HL-60/S4 treated with phorbol 12-myristate 13-acetate at 8.2 ng/mL for 4 days and 3 days (cell line): ENCODE data around the gene ANKRD39.

Source experiments
- in situ Hi-C: fragments of 300-500 bp; cut with MboI; formaldehyde crosslinking; loops from 2 replicates; pipeline ENCODE4 v1.15.0; 2022; ENCODE audit warnings: low sequenced_read_pairs

The ANKRD39 gene

DNA sequence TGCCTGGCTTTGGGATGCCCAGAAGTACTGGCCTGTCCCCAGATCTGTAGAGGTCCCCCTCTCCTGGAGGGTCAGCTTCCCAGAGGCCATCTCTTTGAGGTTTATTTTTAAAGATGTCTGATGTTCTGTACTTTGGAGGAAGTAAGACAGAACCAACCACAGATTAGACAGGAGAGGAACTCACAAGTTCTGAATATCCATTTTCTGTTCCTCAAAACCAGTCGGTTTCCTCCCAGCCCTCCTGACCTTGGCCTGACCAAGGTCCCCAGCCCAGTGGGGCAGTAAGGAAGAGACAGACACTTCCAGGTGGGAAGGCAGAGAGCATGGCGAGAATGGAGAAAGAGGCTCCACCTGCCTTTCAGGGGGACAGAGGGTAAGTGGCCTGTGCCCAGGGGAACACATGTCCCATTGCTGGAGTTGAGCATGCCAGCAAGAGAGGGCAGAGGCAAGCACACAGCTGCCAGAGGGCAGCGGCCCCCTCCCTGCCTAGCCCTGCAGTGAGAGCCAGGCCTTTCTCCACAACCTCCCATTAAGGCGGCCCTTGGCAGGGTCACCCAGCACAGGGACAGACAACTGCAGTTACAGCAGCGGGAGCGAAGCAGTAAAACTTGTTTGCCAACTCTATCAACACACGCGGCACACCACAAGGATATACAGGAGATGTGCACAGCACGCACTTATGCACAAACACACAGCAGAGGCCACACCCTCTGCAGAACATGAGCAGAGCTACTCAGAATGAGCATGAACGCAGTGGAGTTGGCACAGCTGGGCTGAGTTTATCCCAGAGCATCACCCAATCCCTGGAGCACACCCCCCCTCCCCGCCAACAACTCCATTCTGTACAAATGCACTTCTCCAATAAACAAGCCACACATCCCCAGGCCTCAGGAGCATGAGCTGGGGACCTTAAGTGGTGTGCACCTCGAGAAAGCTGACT is 30.5 kb upstream of the ANKRD39 start:
- in situ Hi-C loops = no loop called here

DNA sequence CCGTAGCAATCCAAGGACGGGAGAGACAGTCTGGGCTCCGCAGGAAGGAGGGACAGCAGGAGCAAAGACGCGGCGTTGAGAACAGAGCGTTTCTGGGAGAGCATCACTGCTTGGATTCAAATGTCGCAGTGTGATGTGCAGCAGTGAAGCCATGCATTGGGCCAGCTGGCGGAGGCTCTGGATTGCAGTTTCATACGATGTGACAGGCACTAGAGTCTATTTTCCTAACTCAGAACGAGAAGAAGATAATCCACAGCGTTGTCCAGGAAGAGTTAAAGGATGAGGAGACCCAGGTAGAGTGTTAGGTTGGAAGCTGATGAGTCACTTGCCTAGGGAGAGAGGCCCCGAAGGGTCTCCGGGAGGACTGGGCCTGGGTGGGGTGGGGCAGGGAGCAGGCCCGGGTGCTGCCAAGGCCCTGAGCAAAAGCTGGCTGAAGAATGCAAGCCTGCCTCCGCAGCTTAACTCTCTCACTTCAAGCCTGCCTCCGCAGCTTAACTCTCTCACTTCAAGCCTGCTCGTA is 29.7 kb upstream of the ANKRD39 start:
- in situ Hi-C loops = no loop called here

- in situ Hi-C loops = no loop called here
Measured at GRCh38 chr2:96885432-96886347, 27.9 kb upstream of the ANKRD39 start.

GRCh38 chr2:96884299-96885094 is 26.7 kb upstream of the ANKRD39 start:
- in situ Hi-C loops = no loop called here

GRCh38 chr2:96883306-96883705 is 25.5 kb upstream of the ANKRD39 start:
- in situ Hi-C loops = no loop called here

- in situ Hi-C loops = no loop called here
Measured at GRCh38 chr2:96882906-96883305, 25.1 kb upstream of the ANKRD39 start.

DNA sequence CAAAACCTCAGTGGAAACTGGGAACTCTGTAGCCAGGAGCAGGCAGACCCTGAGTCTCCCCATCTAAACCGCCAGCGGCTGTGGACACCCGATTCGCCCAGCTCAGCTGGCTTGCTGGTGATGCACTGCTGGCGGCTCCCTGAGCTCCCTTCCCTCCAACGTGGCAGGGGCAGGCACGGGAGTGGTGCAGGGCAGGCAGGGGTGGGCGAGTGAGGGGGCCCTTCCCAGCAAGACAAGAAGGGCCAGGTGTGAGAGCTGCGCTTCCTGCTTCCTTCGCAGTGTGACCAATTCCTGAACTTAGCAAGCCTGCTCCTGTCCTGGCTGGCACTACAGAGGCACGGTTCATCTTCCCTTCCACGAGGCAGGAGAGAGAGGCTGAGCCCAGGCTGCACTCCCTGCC is 24.4 kb upstream of the ANKRD39 start:
- in situ Hi-C loops = no loop called here

DNA sequence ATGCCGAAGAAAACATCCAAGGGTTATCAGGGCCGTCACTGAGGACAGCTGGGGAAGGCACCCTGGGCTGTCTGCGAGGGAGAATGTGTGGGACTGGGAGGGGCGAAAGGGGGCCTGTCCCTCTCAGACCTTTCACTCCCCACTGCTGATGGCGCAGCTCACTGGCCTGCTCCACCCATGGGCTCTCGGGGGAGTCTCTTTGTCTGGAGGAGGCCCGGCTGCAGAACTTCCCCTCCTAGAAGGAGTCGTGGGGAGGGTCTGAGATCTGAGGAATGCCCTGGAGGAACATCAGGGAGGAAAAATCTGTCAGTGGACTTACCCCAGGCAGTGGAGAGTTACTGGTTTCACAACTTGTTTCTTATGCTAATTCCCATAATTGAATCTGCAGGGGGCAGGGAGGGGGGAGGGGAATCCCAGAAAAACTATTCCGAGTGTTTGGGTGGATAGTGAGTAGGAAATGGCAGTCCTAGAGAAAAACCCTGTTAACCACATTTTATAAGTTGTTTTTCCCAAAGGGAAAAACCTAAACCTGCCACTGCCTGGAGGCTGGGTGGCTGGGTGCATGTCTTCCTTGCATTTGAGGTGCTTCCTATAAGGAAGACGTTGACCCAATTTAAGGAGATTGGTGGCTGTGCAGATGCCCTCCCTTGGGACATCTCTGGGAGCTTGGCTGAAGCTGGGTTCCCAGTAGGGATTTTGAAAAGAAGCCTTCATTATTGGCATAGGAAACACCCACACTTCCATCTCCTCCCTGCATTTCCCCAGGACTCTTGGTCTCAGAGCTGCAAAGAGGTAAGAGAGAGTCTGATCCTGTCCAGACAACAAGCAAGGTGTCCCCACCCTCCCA is 23.8 kb upstream of the ANKRD39 start:
- in situ Hi-C loops = no loop called here

DNA sequence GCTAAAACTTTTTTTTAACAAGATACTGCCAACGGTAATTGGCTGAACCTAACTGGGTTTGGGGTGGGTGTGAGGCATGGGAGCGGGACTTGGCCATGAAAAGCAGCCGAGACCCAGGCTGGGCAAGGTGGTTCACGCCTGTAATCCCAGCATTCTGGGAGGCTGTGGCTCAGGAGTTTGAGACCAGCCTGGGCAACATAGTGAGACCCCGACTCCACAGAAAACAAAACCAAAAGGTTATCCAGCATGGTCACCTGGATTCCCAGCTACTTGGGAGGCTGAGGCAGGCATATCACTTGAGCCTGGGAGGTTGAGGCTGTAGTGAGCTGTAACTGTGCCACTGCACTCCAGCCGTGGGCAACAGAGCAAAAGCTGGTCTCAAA is 23.1 kb upstream of the ANKRD39 start:
- in situ Hi-C loops = no loop called here

DNA sequence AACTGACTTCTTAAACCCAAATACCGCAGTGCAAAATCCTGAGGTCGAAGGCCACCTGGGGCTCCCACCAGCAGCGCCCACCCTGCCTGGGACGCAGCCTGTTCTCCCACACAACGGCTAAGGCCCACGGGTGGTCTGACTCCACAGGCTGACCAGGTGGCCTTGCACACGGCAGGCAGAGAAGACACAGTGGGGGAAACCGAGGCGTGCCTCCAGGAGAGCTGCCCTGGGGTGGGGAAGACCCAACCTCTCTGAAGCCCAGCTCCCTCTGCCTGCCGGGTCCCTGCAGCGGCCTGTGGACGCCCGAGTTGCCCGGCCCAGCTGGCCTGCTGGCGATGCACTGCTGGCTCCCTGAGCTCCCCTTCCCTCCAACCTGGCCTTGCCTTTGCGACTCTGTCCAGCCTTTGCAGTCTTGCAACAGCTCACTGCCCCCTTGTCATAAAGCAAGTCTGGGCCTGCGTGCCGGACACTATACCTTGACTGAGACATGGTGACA is 21.8 kb upstream of the ANKRD39 start:
- in situ Hi-C loops = no loop called here

DNA sequence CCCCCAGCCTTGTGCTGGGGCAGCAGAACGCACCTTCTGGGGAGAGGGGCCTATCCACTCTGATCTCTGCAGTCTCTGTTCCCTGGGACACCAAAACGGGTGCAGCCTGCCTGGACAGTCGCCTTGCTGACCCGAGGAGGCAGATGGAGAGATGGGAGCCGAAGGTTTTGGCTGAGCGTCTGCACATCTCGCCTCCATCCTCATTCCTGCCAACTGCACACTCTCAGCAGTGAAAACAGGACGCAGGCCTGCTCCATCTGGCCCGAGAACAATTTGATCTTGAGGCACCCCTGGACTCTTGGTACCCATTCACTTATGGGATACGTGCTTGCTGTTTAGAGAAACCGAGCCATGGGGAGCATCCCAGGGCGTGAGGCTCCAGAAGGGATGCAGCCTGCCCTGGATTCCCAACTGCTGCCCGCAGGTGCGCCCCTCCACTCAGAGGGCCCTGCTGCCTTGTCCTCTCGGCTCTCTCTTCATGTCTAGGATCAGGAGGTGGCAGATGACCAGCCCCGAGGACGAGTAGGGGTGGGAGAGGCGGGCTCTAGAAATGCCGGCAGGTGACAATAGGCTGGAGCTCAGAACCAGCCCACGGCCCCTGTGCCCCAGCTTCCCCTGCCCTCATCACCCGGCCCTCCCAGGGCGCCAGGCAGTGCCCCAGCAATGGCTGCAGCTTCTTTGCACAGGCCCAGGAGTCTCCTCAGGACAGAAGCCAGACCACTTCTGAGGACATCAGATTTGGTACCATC is 21.2 kb upstream of the ANKRD39 start:
- in situ Hi-C loops = no loop called here

DNA sequence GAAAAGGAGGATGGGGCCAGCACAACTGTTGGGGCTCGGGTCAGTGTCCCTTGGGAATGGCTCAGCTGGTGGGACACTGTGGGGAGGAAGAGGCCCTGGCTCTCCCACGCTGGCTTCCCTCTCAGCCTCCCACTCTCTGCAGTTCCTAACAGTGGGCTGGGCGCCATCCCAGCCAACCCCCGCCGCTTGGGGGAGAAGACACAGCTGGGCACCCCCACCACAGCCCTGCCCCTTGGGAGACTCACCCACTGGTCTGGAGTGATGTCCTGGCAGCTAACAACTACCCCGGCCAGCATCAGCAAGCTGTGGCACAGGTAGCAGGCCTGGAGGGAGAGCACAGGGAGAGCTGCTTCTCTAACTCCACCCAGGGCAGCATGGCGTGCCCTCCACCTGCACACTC is 20.4 kb upstream of the ANKRD39 start:
- in situ Hi-C loops = no loop called here

DNA sequence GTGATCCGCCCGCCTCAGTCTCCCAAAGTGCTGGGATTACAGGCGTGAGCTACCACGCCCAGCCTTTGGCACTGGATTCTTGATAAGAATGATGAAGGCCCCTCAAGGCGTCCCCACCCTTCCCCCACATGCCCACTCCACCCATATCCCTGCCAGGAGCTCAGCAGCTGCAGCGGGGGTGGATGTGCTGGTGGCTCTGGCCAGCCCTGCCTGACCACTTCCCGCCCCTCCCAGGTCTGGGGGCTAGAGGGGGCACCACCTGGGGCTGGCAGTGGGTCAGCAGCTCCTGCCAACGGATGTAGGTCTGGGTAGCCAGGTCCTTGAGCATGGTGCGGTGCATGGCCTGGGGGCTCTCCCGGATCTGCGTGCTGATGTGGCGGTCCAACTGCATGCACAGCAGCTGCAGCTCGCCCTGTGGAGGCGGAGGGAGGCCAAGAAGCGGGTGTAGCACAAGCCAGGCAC is 19.8 kb upstream of the ANKRD39 start:
- in situ Hi-C loops = no loop called here

DNA sequence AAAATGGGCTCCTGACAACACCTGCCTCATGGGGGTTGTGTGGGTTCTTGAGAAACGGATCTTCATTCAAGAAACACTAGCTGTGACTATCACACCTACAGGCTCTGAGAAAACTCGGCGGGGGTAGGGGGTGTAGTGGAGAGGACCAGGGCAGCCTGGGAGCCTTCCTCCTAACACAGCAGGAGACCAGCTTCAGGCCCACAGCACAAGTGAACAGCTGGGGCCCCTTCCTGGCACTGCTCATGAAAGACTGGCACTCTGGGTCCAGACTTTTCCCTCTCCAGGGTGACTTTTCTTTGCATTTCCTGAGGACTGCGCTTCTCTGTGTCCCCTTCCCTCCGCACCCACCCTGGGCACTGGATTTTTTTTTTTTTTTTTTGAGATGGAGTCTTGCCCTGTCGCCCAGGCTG is 19.2 kb upstream of the ANKRD39 start:
- in situ Hi-C loops = no loop called here

DNA sequence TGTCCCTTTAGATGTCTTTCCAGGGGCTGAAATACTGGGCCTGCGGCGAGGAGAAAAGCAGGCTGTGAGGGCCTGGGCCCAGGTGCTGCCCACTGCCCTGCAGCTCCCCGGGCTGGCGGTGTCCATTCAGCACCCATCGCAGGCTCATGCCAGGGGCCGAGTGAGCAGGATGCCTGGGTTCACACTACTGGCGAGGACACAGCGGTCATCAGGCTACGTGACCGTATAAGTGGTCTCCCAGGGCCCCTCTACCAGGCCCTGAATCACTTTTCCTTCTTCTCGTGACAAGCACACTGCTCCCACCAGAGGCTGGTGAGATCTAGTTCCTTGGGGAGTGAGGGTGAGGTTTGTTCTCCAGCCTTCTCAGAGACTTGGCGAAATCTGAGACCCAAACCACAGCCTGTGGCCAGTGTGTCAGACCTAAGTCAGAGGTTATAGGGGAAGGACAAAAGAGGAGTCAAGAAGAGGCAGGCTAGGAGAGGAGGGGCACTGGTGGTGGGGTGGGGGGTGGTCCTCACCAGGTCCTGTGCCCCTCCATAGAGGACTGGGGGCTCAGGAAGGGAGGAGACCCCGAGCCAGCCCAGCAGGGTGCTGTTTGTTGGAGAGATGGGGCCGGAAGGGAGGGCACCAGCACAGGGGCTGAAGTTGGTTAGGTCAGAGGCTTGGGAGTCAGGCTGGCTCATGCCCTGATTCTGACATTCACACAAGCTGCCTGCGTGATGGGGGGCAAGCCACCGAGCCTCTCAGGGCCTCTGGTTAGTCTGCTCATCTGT is 18.6 kb upstream of the ANKRD39 start:
- in situ Hi-C loops = no loop called here

DNA sequence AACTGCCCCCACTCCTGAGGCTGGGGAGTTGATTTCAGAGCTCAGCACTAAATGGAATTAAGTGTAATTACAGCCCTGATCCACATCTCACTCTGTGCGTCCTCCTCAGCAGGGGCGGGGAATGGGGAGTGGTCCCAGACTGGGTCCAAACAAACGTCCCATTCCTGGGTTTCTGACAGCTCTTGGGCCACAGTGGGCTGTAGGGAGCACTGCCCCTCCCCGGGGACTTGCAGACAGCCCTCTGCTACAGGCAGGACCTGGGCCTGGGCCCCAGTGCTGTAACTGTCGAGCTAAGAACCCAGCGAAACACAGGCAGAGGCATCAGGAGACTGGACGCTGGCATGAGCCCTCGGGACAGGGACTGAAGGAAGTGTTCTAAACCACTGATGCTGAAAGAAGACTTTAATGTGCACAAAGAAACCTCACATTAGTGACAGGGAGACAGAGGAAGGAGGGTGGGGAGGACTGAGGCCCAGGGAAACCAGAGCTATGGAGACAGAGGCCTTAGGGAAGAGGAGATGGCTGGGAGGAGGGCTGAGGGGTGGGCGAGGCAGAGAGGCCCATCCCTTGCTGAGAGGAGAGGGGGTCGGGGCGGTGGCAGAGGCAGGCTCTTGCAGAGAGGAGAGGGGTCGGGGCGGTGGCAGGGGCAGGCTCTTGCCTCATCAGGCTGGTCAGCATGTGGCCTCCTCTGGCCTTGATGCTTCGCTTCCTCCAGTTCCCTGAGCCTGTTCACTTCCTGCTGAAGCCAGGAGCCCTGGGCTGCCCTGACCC is 17.9 kb upstream of the ANKRD39 start:
- in situ Hi-C loops = no loop called here

- in situ Hi-C loops = no loop called here
Measured at GRCh38 chr2:96874198-96874831, 16.5 kb upstream of the ANKRD39 start.
